K562 (cell line): ENCODE measurements around the gene ATP5PB. TPM values are rescaled to one million over a fixed set of nuclear protein-coding genes. Genes with fewer than 3 reads are reported as not detected.
A peak's percentile ranks its signal among the peaks of the same experiment; 100 is the strongest.

Experiments used
- AFF4 ChIP-seq: sonication (generic); formaldehyde crosslinking; IDR thresholded peaks from 2 replicates; pipeline ENCODE4 v1.8.0; 2023; ENCODE audit warnings: mild to moderate bottlenecking, missing genetic modification reagents
- CBFA2T2 ChIP-seq: fragments of 450-650 bp; conservative IDR thresholded peaks from 2 replicates; pipeline ENCODE4 v1.6.1; 2017; ENCODE audit warnings: mild to moderate bottlenecking
- CBFA2T3 ChIP-seq: fragments of 450-650 bp; IDR thresholded peaks from 2 replicates; pipeline ENCODE4 v1.6.1; 2017
- CSDE1 ChIP-seq, 2 experiments: fragments of 450-650 bp; IDR thresholded peaks; 2 replicates each; pipeline ENCODE4 v1.6.1; 2016; ENCODE audit warnings: mild to moderate bottlenecking in 1 of 2
- ETV5 ChIP-seq: sonication (generic); formaldehyde crosslinking; IDR thresholded peaks from 2 replicates; pipeline ENCODE4 v1.4.0; 2020; ENCODE audit warnings: low read depth, mild to moderate bottlenecking, missing genetic modification reagents
- GABPB1 ChIP-seq: sonication (generic); formaldehyde crosslinking; IDR thresholded peaks from 2 replicates; pipeline ENCODE4 v1.8.0; 2022; ENCODE audit warnings: mild to moderate bottlenecking, missing genetic modification reagents
- HDAC8 ChIP-seq: fragments of 450-650 bp; IDR thresholded peaks from 2 replicates; pipeline ENCODE4 v1.6.1; 2016; ENCODE audit warnings: mild to moderate bottlenecking, missing genetic modification characterization, moderate library complexity, missing compliant biosample characterization
- HNRNPL ChIP-seq: fragments of 200-400 bp; formaldehyde crosslinking; IDR thresholded peaks from 2 replicates; pipeline ENCODE4 v1.6.1; 2017; ENCODE audit warnings: low read depth, mild to moderate bottlenecking, low read length
- MAFK ChIP-seq: IDR thresholded peaks from 2 replicates; pipeline ENCODE4 v1.6.1; 2011; ENCODE audit warnings: low read length, improper control_type of control experiment
- MAZ ChIP-seq, 2 experiments: fragments of 450-650 bp in 1 of 2; sonication (generic) in 1 of 2; formaldehyde crosslinking; IDR thresholded peaks in 1 of 2; conservative IDR thresholded peaks in 1 of 2; 2 replicates each; pipeline versions ENCODE4 v1.4.0 to v1.5.0; 2020; ENCODE audit warnings: mild to moderate bottlenecking in 1 of 2, missing genetic modification reagents in 1 of 2
- PHB ChIP-seq: fragments of 250-450 bp; sonication (Bioruptor Pico); IDR thresholded peaks from 2 replicates; pipeline ENCODE4 v1.5.0; 2021
- POLR2A ChIP-seq: fragments of 450-650 bp; conservative IDR thresholded peaks from 2 replicates; pipeline ENCODE4 v1.6.1; 2016
- PURB ChIP-seq: sonication (generic); formaldehyde crosslinking; IDR thresholded peaks from 2 replicates; pipeline ENCODE4 v1.9.0; 2021; ENCODE audit warnings: low read depth, mild to moderate bottlenecking, missing genetic modification reagents
- PYGO2 ChIP-seq: fragments of 450-650 bp; IDR thresholded peaks from 2 replicates; pipeline ENCODE4 v1.6.1; 2016; ENCODE audit warnings: mild to moderate bottlenecking, missing genetic modification characterization, moderate library complexity, missing compliant biosample characterization
- SMARCA4 ChIP-seq: fragments of 450-650 bp; IDR thresholded peaks from 2 replicates; pipeline ENCODE4 v1.6.1; 2016
- SUPT5H ChIP-seq: fragments of 450-650 bp; IDR thresholded peaks from 2 replicates; pipeline ENCODE4 v1.6.1; 2016
- TCF3 ChIP-seq: sonication (generic); formaldehyde crosslinking; IDR thresholded peaks from 2 replicates; pipeline ENCODE4 v1.4.0; 2020; ENCODE audit warnings: mild to moderate bottlenecking, missing genetic modification reagents
- USF1 ChIP-seq: sonication (generic); formaldehyde crosslinking; IDR thresholded peaks from 2 replicates; pipeline ENCODE4 v1.9.0; 2022; ENCODE audit warnings: mild to moderate bottlenecking, missing genetic modification reagents
- YY1 ChIP-seq, 3 experiments: IDR thresholded peaks; 2 replicates each; pipeline ENCODE4 v1.6.1; 2011; ENCODE audit warnings: low read length in 2 of 3, mild to moderate bottlenecking in 2 of 3, moderate library complexity in 2 of 3, borderline replicate concordance in 1 of 3, control low read depth in 1 of 3, low read depth in 1 of 3; ENCODE audit not compliant: insufficient read depth in 3 of 3, insufficient replicate concordance in 2 of 3, control insufficient read depth in 1 of 3, insufficient read length in 1 of 3; ENCODE audit errors: extremely low read depth in 1 of 3
- ZBTB17 ChIP-seq: fragments of 450-650 bp; formaldehyde crosslinking; IDR thresholded peaks from 2 replicates; pipeline ENCODE4 v1.4.0; 2020; ENCODE audit warnings: mild to moderate bottlenecking
- polyA plus RNA-seq, 8 experiments: library from polyadenylated mRNA; depleted of rRNA in 4 of 8; stranded (reverse) in 5 of 8; unstranded in 3 of 8; fragments of >200 nt; fragmentation: Nextera tagmentation in 2 of 8; fragmentation: Illumina TruSeq in 1 of 8; extraction: Ambion mirVana in 2 of 8; extraction: Trizol in 1 of 8; gene quantifications; 2 replicates each; pipeline versions ENCODE4 v1.2.1 to v1.2.3, GENCODE V29; 2011 to 2014; ENCODE audit warnings: inconsistent platforms in 1 of 8, missing spikeins in 1 of 8
- total RNA-seq, 7 experiments: library from RNA; depleted of rRNA in 6 of 7; stranded (reverse); fragments of >200 nt in 6 of 7; fragmentation: Illumina TruSeq in 2 of 7; extraction: Trizol in 2 of 7; gene quantifications; 2 replicates each; pipeline versions ENCODE4 v1.2.1 to v1.2.3, GENCODE V29; 2011 to 2021; ENCODE audit warnings: low replicate concordance in 1 of 7
- TF ChIP-seq, protein P1 (sequence below), 3 experiments: fragments of 200-800 bp in 1 of 3; fragments of 250-450 bp in 1 of 3; fragments of 450-650 bp in 1 of 3; sonication (Bioruptor Pico) in 1 of 3; sonication (Bioruptor generic) in 1 of 3; formaldehyde crosslinking in 1 of 3; IDR thresholded peaks; 2 replicates each; pipeline versions ENCODE4 v1.6.1 to v1.8.0; 2016 to 2022; ENCODE audit warnings: mild to moderate bottlenecking in 2 of 3, missing genetic modification characterization in 2 of 3, missing compliant biosample characterization in 1 of 3, moderate library complexity in 1 of 3

The ATP5PB gene
- total and polyA plus RNA-seq, 9 of the 15 experiments (the other 6 are each of a cell fraction or from before 2014, with no cell fraction given) = 651 to 2,735 (median 1,061) TPM

DNA sequence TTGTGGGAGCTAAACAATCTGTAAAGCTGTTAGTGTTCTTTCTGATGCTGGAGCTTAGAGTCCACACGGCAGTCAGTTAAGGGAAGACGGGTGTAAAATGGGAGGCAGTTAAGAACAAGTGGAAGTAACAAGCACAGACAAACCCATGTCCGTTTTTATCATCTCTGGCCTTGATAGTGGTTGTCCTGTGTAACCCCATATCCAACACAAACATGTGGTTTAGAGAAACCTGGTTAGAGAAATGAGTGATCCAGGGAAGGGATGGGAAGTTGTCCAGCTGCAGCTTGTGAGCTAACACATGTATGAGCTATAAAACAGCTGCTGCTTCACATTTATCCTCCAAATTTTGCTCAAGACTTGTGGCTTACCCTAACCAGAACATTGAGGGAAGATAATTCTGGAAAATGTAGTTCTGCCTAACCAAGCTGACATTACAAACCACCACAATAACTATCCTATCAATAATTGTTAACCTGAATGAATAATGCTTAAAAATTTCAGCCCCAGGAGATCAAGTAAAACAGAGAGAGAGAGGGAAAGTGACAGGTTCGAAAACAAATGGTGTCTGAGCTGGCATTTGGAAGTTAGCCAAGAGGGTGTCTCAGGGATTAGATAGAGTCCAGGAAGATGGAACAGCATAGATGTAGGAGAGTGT lies 13.9 kb downstream of the ATP5PB start (continued):
- TF ChIP-seq USF1 (CRISPR knock-in tag) (no peak), HNRNPL (no peak), SUPT5H (peak; percentile 40), MAZ (CRISPR knock-in tag; conservative IDR thresholded peaks at IDR 0.05 in 1 of 2, IDR thresholded peaks at IDR 0.05 in 1 of 2) (peak in 1 of 2 experiments; percentile 42; a peak in 1 of 4 replicates), AFF4 (CRISPR knock-in tag) (no peak), SMARCA4 (peak; percentile 53; the same call in 1 of the 2 replicates), HDAC8 (no peak), GABPB1 (CRISPR knock-in tag) (0 out of 2 replicates have a peak, but pooled peaks have one; percentile 4), CBFA2T2 (peak; percentile 52), PURB (no peak), PYGO2 (tag) (no peak), ETV5 (CRISPR knock-in tag) (0 out of 2 replicates have a peak, but pooled peaks have one; percentile 32), YY1 (IDR thresholded peaks at IDR 0.05; ENCODE audit: borderline replicate concordance in 1 of 3, control insufficient read depth in 1 of 3, extremely low read depth in 1 of 3, insufficient read depth in 3 of 3, insufficient read length in 1 of 3, insufficient replicate concordance in 2 of 3, low read depth in 1 of 3, low read length in 2 of 3) (peak in 1 of 3 experiments; percentile 62), POLR2A (peak; percentile 60), TCF3 (CRISPR knock-in tag) (peak; percentile 54; the same call in 1 of the 2 replicates), MAFK (no peak), ZBTB17 (CRISPR knock-in tag) (0 out of 2 replicates have a peak, but pooled peaks have one; percentile 59), PHB (CRISPR knock-in tag) (no peak), CBFA2T3 (peak; percentile 70), CSDE1 (IDR thresholded peaks at IDR 0.05) (no peak)
- TF ChIP-seq, protein P1, sequence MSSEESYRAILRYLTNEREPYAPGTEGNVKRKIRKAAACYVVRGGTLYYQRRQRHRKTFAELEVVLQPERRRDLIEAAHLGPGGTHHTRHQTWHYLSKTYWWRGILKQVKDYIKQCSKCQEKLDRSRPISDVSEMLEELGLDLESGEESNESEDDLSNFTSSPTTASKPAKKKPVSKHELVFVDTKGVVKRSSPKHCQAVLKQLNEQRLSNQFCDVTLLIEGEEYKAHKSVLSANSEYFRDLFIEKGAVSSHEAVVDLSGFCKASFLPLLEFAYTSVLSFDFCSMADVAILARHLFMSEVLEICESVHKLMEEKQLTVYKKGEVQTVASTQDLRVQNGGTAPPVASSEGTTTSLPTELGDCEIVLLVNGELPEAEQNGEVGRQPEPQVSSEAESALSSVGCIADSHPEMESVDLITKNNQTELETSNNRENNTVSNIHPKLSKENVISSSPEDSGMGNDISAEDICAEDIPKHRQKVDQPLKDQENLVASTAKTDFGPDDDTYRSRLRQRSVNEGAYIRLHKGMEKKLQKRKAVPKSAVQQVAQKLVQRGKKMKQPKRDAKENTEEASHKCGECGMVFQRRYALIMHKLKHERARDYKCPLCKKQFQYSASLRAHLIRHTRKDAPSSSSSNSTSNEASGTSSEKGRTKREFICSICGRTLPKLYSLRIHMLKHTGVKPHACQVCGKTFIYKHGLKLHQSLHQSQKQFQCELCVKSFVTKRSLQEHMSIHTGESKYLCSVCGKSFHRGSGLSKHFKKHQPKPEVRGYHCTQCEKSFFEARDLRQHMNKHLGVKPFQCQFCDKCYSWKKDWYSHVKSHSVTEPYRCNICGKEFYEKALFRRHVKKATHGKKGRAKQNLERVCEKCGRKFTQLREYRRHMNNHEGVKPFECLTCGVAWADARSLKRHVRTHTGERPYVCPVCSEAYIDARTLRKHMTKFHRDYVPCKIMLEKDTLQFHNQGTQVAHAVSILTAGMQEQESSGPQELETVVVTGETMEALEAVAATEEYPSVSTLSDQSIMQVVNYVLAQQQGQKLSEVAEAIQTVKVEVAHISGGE (CRISPR knock-in tag; IDR thresholded peaks at IDR 0.05) = 0 out of 6 replicates have a peak, but pooled peaks of 1 of the 3 experiments have one; percentile 18
